ENCODE data around the gene NFKBIE. TPM values are rescaled to one million over a fixed set of nuclear protein-coding genes. Genes with fewer than 3 reads are reported as not detected.

The NFKBIE gene
- total and polyA plus RNA-seq, 8 donors = 0.89 to 23.5 (median 10.3) TPM; not detected in 2

GRCh38 chr6:44221961-44222335 lies 43.4 kb downstream of the NFKBIE start:
- intact Hi-C loops (cut with DNase I; ENCODE audit: low total_unique reads) = no loop called here
- no peak for TF ChIP-seq POLR2AphosphoS5 (IDR thresholded peaks at IDR 0.05)
- no peak for TF ChIP-seq POLR2A (IDR thresholded peaks at IDR 0.05)
- TF ChIP-seq CTCF (IDR thresholded peaks at IDR 0.05) = no peak
- no peak for TF ChIP-seq EP300 (IDR thresholded peaks at IDR 0.05)
- no peaks in the 10 kb centered on the region for H3K9me3 ChIP-seq
- DNase-seq = no peak
- H3K27ac ChIP-seq = peak overlapping the region; percentile 92 to 99 (median 95)
- H3K4me3 ChIP-seq = peak overlapping the region; percentile 52 to 86 (median 68)
- H3K27me3 ChIP-seq = no peaks in the 10 kb centered on the region
- 28 to 42% (median 32%) methylated on average over 2 of the region's 2 CpGs for WGBS, 5 donors
- H3K4me1 ChIP-seq = peaks cover 92 to 99% (median 95%) of the 10 kb centered on the region in 4 donors
- H3K36me3 ChIP-seq = no peaks in the 10 kb centered on the region

- H3K9me3 ChIP-seq = no peaks in the 10 kb centered on the region
- H3K4me1 ChIP-seq = peaks cover 92 to 99% (median 95%) of the 10 kb centered on the region in 4 donors
- no peaks in the 10 kb centered on the region for H3K27me3 ChIP-seq
- peak overlapping the region; percentile 52 to 86 (median 68) for H3K4me3 ChIP-seq
- DNase-seq = peak; percentile 96 to 97
- H3K27ac ChIP-seq = peak overlapping the region; percentile 92 to 99 (median 95)
- TF ChIP-seq CTCF (IDR thresholded peaks at IDR 0.05) (peak in 5 of 7 experiments; percentile 73 to 88 (median 77)), EP300 (IDR thresholded peaks at IDR 0.05) (peak; percentile 60), POLR2A (IDR thresholded peaks at IDR 0.05) (no peak), POLR2AphosphoS5 (IDR thresholded peaks at IDR 0.05) (peak; percentile 74 to 91 (median 80))
- WGBS, 5 donors = 9 to 22% (median 11%) methylated on average over 3 to 4 of the region's 4 CpGs
- H3K36me3 ChIP-seq = no peaks in the 10 kb centered on the region
- intact Hi-C loops (cut with DNase I; ENCODE audit: low total_unique reads) = no loop called here
Measured at GRCh38 chr6:44221291-44221960, 43.9 kb downstream of the NFKBIE start.

GRCh38 chr6:44220913-44221290 lies 44.4 kb downstream of the NFKBIE start:
- DNase-seq = no peak
- intact Hi-C loops (cut with DNase I; ENCODE audit: low total_unique reads) = no loop called here
- Histone ChIP-seq H3K4me3 (peak overlapping the region in 1 of 4 donors; percentile 86), H3K9me3 (no peaks in the 10 kb centered on the region), H3K27me3 (no peaks in the 10 kb centered on the region), H3K4me1 (peaks cover 90 to 99% (median 95%) of the 10 kb centered on the region in 4 donors), H3K36me3 (no peaks in the 10 kb centered on the region), H3K27ac (peak overlapping the region; percentile 92 to 99 (median 95))
- WGBS, 5 donors = 69 to 81% (median 71%) methylated on average over 4 of the region's 4 CpGs
- no peak for TF ChIP-seq CTCF (IDR thresholded peaks at IDR 0.05)
- TF ChIP-seq POLR2A (IDR thresholded peaks at IDR 0.05) = no peak
- no peak for TF ChIP-seq EP300 (IDR thresholded peaks at IDR 0.05)

GRCh38 chr6:44219815-44220784 lies 45.3 kb downstream of the NFKBIE start:
- H3K27me3 ChIP-seq = no peaks in the 10 kb centered on the region
- H3K4me3 ChIP-seq = peak overlapping the region; percentile 49 to 64 (median 62)
- TF ChIP-seq EP300 (IDR thresholded peaks at IDR 0.05) (no peak), CTCF (IDR thresholded peaks at IDR 0.05) (no peak), POLR2AphosphoS5 (IDR thresholded peaks at IDR 0.05) (no peak), POLR2A (IDR thresholded peaks at IDR 0.05) (no peak)
- H3K4me1 ChIP-seq = peaks cover 82 to 91% (median 88%) of the 10 kb centered on the region in 4 donors
- H3K27ac ChIP-seq = peak overlapping the region; percentile 92 to 99 (median 95)
- no peaks in the 10 kb centered on the region for H3K36me3 ChIP-seq
- 33 to 59% (median 49%) methylated on average over 21 to 28 of the region's 28 CpGs for WGBS, 5 donors
- no peak for DNase-seq
- no peaks in the 10 kb centered on the region for H3K9me3 ChIP-seq
- intact Hi-C loops (cut with DNase I; ENCODE audit: low total_unique reads) = no loop called here
